HG03575 (cell line): ENCODE data around the gene GBP7.
"Not testable (repeated sequence)": the region's sequence is repeated elsewhere in the genome, so short reads cannot be mapped to it uniquely, and the experiment has no call there.

Experiments used
- ATAC-seq: cut with Tn5 transposase; IDR thresholded peaks from one replicate; pipeline ENCODE4 v1.9.1; 2021; ENCODE audit not compliant: unreplicated experiment, insufficient number of reproducible peaks, low FRiP score; ENCODE audit errors: extremely low read depth

GBP7 gene

DNA sequence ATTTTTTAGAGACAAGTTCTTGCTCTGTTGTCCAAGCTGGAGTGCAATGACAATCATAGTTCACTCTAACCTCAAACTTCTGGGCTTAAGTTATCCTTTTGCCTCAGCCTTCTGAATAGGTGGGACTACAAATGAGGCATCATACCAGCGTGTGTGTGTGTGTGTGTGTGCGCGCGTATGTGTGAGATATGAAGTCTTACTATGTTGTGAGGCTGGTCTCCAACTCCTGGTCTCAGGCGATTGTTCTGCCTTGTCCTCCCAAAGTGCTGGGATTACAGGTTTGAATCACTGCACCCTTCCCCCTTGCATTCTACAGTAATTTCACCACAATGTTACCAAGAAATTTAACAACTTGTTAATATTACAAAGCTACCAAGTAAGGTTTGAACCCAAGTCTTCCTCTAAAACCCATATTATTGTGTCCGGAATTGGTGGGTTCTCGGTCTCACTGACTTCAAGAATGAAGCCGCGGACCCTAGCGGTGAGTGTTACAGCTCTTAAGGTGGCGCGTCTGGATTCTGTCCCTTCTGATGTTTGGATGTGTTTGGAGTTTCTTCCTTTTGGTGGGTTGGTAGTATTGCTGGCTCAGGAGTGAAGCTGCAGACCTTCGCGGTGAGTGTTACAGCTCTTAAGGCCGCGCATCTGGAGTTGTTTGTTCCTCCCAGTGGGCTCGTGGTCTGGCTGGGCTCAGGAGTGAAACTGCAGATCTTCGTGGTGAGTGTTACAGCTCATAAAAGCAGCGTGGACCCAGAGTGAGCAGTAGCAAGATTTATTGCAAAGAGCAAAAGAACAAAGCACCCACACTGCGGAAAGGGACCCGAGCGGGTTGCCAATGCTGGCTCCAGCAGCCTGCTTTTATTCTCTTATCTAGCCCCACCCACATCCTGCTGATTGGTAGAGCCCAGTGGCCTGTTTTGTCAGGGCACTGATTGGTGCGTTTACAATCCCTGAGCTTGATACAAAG lies 48.9 kb downstream of the GBP7 start:
- not testable (repeated sequence) for ATAC-seq

DNA sequence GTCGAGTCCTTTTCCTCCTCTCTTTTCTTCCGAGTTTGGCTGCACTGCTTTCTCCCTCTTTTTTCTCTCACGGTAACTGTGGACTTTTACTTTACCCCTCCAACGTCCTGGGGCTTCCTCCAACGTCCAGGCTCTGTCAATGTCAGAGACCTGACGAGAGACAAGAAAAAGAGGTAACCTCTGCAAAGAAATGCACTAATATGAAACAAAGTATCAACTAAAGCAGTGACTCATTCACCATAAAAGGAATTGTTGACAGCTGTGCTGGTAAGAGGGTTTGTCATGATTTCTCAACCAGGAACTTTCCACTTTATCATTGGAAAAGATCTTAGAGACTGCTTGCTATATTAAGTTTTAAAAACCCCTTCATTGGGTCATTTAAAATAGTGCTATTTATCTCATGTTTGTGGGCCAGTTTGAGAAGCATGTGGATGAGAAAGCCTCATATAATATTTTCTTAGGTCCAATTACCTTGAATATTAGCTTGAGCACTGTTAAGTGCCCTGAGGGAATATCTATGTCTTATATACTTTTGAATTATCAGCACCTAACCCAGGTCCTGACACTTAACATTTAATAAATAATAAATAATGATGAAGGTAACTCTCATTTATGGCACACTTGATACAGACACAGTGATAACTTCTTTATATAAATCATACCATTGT lies 49.8 kb downstream of the GBP7 start, which contains the start of gene GBP2:
Gene GBP2, minus strand, starts transcription at position 202 of the 668 bp plus-strand sequence. CDS start 4,148 bp downstream, outside the sequence.
- ATAC-seq: peak; percentile 90

DNA sequence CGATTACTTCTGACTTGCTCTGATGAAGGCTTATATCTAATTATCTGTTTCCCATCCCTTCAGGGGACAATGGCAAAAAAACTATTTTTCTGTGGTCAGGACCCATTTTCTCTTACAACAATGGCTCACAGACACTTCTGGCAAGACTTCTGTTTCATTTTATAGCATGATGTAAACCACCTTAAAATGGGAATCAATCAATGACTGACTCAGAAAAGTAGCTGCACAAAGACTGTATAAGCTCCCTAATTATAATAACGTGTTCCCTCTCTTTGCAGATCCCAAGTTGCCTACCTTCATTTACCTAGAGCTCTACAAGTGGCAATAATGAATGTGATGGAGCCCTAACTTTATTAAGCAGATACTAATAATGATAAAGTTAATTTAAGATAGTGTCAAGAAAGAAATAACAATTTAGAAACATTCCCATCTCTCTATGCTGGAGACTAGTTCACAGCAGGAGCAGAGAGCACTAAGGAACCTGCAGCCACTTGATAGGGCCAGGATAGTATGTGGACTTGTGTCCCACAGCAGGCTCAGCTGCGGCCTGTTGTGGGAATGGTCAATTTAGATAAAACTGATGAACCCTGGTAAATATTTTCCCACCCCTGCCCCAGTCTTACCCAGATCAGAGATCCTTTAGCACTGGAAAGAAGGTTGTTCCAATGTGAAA lies 50.4 kb downstream of the GBP7 start:
- no peak for ATAC-seq

DNA sequence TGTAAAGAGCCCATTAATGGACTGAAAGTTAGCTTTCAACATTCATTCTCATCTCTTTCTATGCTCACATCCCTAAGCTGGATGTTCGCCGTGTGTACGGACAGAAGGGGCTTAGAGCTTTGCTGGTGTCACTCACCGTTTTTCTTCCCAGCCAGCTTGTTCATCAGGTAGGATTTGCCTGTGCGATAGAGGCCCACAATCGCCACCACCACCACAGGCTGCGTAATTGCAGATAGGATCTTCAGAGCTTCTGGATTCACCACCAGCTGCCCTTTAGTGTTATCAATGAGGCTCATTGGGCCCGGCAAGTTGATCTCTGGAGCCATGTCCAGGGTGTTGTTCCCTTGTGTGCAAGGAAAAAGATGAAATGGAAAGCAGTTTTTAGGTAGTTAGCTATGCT lies 54.2 kb downstream of the GBP7 start:
- no peak for ATAC-seq

DNA sequence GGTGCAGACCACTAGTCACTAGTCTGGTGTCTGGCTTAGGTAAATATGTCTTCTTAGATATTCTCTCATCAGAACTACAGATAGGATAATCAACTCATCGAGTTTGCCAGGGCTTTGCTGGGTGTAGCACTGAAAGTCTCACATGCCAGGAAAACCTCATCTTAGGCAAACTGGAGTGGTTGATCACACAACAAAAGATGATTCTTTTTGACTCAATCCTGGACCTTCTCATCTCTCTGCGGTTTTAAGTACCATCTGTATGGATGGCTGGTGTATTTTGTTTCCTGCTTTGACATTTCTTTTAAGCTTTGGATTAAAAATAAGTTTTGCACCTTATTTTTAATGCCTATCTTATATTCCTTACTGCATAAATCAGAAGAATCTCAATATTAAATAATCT lies 61.1 kb downstream of the GBP7 start:
- no peak for ATAC-seq

DNA sequence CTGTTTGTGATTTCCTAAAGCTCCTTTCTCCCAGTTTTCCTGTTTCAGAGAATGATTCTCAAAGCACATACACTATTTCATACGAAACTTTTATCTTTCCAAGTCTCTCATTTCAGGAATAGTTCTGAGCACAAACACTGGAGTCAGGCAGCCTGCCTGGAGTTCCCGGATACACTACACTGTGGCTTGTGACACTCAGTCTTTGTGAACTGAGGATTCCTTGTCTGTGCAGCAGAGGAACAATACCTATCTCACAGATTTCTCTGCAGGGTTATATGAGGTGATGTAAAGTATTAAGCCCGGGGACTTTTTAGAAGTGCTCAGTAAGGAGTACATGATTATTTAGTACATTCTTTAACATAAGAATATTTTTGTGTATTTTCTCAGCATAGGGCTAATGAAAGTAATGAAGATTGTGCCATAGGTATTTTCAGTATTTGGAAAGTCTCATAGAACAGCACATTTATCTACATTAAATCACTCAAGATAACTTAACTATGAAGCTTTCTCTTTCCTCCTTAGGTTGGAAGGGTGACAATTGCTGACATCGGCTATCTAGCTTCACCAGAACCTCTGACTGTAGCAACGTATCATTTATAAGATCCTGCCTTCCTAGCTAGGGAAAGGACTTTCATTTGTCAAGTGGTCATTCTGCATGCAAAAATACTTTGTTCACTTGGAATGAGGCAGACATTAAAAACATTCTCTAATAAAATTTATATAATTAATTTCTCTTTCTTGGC lies 62.8 kb downstream of the GBP7 start:
- ATAC-seq: no peak

DNA sequence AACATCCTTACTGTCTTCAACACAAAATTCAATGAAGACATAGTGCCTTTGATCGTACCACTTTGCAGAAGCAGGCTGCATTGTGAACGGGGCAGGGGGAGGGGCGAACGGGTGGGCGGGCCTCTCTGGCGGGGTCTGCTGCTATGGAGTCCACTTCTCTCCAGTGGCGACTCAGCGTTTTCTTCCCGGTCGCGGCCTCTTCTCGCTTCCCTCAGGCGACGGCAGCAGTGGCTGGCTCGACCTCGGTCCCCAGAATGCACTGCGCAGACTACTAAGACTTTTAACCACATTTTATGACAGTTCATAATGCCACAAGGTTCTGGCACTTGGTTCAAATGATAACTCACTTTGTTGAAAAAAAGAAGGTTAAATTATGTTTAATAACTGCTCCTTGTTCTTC lies 71.1 kb downstream of the GBP7 start:
- no peak for ATAC-seq

DNA sequence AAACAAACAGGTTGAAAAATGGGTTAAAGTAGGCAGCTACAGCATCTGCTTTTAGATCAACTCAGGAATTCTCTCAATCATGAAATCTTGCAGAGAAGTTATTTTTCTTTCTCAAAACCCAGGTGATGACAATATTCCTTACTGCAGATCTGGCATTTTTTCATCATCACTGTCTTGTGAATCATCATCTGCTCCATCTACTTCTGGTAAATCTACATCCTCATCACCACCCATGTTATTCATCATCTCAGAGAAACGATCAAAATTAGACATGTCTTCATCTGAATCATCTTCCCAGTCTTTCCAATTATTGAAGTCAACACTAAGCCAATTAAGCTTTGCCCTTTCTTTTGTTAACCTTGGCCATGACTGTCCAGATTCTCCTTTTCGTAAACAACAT lies 71.7 kb downstream of the GBP7 start:
- no peak for ATAC-seq

DNA sequence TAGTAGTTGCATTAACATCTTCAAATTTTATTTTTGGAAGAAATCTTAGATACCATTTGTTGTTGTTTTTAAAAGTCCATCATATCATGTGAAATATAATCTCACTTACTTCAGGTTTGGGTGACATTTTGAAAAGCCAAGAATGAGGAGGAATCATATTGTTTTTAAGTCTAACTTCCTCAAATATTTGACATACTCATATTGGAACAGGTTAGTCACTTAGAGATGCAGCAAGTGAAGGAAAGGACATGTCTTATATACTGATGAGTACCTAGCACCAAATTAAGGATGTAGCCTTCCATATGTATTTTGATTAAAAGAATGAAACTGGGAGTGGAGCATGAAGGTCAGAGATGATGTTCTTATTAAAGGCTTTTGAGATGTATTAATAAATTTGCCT lies 73.8 kb downstream of the GBP7 start:
- no peak for ATAC-seq

DNA sequence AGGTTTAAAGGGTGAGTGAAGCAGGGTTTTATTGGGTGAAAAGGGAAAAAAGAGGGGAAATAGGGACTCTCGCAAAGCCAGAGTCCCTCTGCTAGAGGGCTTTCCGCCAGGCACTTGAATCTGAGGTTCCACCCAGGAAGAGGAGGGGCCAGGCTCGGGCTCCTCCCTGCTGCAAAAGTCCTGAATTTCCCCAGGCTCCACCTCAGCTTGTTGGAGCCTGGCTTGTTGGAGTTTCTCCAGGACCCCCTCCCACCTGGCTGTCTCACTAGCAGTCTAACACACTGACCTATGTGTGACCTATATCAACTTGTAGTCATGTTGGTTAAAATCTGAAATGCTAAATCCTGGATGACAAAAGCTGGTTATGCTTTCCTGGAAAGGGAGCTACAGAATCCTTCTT lies 75.4 kb downstream of the GBP7 start:
- no peak for ATAC-seq

DNA sequence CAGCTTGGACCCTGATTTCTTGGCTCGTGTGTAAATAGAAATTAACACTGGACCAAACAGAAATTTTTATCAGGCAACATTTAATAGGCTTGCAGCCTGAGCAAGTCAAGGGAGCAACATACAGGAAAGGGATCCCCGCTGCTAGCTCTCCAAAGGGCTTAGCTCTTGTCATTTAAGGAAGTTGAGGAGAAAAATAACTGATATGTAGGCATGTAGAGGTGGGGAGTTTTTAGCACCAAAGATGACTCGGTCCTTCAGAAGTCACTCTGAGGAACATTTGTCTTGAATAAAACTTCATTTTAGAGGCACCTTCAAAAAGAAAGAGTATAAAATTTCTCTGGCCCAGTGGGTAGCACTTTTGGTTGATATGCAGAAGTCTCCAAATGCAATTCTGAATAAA lies 76.9 kb downstream of the GBP7 start:
- no peak for ATAC-seq

DNA sequence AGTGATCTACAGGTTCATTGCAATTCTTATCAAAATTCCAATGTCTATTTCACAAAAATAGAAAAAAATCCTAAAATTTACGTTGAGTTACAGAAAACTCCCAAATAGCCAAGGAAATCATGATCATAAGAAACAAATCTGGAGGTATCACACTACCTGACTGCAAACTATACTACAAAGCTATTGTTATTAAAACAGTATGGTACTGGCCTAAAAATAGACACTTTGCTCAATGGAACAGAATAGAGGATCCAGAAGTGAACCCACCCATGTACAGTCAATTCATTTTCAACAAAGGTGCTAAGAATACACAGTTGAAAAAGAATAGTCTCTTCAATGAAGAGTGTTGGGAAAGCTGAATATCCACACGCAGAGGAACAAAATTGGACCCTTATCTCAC lies 80.1 kb downstream of the GBP7 start:
- ATAC-seq: no peak

DNA sequence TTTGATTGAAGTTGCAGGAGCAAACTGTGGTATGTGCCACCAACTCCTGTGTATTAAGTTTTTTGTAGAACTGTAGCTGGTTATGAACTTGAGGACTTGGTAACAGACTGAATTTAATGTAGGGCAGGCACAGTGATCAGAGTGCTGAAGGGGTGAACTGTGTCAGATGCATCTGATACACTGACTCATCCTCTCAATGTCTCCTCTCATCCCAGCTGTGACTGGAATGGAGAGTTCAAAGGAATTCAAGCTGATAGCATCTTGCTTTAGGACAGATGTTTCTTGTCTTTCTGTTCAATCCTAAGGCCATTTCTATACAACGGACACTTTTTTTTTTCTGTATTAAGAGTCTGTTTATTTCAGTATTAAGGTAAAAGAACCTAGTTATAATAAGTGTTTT lies 85.8 kb downstream of the GBP7 start:
- ATAC-seq: no peak

DNA sequence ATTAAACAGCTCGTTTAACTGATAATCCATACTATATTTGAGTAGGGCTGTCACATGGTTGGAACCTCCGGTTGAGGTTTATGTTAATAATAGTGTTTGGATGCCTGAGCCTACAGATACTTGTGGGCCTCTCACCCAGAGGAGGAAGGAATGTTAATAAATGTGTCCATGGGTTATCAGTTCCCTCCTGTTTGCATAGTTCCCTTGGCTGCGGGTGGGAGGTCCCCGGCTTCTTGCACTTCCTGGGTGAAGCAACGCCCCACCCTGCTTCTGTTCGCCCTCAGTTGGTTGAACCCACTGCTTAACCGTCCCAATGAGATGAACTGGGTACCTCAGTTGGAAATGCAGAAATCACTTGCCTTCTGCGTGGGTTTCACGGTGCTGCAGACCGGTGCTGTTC lies 87.2 kb downstream of the GBP7 start:
- no peak for ATAC-seq

DNA sequence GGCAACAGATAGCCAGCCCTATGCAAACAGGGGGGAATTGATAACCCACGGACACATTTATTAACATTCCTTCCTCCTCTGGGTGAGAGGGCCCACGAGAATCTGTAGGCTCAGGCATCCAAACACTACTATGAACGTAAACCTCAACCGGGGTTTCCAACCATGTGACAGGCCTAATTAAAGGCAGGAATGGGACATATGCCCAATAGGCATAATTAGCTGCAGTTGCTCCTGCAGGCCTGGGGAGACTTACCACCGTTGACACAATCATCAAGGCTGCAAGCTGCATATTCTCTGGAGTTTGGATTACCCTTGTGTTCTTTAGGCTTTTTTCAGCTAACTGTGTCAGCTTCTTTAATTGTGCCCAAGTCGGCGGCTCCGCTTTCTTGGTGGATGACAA lies 88.6 kb downstream of the GBP7 start:
- no peak for ATAC-seq

DNA sequence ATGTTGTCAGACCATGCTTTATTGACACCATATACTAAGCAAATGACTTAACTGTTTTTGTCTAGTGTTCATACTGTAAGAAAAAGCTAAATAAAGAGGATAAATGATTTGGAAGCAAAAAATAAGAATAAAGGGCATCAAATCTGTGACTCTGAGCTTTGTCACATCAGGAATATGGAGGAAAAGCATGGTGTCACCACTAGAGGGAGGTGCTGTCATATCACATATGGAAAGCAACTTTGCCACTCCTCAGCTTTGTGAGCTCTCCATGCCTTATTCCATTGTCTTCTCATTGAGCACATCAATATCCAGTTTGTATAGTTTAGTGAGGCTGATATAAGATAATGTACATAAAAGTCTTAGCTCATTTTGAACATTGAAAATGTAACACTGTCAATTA lies 90.0 kb downstream of the GBP7 start:
- no peak for ATAC-seq
